ENCODE data around the gene KCNQ4.
A peak's percentile ranks its signal among the peaks of the same experiment; 100 is the strongest.

The KCNQ4 gene

GRCh38 chr1:40796939-40797667, 13.5 kb downstream of the KCNQ4 start:
- DNase-seq, result no peak

DNA sequence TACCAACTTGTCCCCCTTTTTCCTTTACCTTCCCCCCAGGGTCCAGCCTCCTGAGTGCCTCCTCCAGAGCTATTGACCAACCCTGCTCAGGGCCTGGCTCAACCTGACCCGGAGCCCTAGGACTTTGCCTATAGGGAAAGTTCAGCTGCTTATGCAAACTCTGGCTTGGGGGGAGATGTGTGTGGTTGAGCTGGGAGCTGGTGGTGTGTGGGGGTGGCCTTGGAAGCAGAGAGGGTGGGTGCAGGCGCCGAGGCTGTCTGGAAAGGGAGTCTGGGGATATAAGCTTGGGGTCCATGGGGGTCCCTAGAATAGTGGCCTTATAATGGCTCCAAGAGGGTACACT, 14.1 kb downstream of the KCNQ4 start:
- no peak for DNase-seq

- no peak for DNase-seq
These were observed 15.0 kb downstream of the KCNQ4 start for GRCh38 chr1:40798366-40799281.

DNA sequence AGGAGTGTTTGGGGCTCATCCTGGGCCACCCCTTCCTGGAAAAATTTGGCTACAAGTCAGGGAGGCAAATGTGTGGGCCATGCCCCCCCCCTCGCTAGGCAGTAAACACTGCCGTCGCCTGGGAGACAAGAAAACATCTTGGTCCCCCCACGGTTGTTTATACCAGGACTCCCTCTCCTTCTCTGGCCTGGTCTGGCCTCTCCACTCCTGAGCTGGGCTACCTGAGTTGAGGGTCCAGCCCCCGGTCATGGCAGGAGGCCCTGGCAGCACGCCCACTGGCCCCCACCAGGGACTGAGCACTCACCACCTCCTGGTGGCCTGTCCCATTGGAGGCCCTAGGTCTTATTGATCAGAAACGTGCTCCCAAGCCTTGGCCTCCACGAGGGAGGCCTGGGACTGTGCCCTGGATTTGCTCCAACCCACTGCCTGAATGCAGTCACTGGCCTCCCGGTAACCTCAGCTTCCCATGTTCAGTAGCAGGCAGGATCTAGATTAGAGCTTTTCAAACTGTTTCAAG, 15.8 kb downstream of the KCNQ4 start:
- no peak for DNase-seq

GRCh38 chr1:40801742-40802077, 18.1 kb downstream of the KCNQ4 start:
- DNase-seq, result no peak

GRCh38 chr1:40802078-40802741, 18.6 kb downstream of the KCNQ4 start:
- DNase-seq, result peak; percentile 89

DNA sequence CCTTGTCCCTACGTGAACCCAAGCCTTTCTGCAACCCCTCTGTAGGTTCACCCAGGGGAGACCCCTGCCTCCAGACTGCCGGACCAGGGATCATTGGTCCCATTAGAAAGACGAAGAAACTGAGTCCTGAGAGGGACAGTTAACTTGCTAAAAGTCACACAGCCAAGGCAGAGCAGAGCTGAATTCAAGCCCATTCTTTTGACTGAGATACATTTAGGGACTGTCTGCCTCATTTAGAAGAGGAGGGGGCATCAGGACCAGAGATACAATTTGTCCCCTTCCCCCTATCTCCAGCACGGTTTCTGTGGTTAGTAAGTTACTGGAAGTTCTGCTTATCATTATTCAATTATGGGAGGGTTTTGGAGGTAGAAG, 19.1 kb downstream of the KCNQ4 start:
- DNase-seq, result no peak

DNA sequence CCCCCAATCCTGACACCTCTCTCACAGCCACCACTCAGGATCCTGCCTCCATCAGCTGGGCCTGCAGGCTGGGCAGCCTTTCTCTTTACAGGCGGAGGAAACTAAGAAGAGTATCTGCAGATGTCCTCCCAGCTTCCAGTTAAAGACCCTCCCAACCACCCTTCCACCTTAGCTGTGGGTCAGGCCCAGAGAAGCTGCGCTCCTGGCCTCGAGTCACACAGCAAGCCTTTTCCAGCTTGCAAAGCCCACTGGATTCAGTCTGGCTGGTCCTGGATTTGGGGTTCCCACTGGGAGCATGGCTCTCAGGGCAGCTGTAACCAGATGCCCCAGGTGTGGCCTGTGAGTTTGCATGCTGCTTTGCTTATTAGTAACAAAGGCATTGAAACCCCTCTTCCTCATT, 19.9 kb downstream of the KCNQ4 start:
- no peak for DNase-seq

DNA sequence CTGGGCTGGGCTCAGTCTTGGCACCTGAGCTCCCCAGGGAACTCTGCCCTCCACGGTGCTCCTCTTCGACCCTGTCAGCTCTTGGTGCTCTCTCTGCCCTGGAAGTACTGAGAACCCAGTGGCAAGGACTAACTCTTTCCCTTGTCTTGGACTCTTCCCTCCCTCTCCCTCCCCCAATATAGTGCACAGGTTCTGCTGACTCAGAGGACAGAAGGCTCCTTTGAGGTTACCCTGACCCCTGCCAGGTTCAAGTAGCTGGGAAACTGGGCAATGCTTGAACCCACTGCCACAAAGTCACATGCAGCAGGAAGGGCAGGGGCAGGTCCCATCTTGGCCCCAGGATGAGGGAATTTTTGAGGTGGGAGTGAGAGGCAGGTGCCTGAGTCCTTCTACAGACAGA, 20.3 kb downstream of the KCNQ4 start:
- no peak for DNase-seq

- no peak for DNase-seq
These were observed 22.7 kb downstream of the KCNQ4 start for GRCh38 chr1:40806240-40806639.

DNA sequence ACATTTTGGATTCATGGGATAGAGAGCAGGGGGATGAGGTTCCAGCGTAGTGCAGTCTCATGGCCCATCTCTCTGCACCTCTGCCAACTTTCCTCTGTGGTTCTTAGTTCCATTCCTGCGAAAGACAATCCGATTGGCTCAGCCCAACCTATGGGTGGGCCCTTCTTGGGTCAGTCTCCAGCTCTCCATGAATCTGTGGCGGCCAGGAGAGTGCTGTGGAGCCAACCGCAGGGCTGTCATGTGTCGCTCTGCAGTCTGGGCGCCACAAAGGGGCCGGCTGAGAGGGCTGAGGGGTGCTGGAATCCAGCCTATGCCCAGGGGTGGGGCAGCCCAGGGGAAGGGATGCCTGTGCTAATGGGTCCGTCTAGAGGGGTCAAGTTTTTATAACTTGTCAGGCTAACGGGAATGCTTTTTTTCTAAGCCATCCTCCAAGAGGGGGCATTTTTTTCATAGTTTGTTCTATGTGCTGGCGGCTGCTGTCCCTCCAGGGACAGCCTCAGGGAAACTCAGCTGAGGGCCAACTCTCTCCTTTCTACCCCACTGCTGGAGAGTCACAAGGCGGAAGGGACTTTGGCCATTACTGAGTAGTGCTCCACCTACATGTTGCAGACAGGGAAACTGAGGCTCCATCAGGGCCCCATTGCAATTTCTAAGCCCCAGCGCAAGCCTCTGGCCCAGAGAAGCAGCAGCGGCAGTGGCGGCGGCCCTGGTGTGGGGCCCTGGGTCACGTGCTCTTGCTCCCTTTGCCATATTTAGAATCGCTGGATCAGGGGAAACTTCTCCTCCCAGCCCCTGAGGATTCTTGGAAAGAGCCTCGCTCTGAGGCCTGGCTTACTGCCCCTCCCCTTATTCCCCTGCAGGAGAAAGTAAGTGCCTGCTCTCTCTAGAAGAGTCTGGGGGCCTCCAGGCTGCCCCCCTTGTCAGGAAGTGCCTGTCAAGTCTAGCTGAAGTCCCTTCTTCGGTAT, 23.4 kb downstream of the KCNQ4 start:
- DNase-seq, result no peak

DNA sequence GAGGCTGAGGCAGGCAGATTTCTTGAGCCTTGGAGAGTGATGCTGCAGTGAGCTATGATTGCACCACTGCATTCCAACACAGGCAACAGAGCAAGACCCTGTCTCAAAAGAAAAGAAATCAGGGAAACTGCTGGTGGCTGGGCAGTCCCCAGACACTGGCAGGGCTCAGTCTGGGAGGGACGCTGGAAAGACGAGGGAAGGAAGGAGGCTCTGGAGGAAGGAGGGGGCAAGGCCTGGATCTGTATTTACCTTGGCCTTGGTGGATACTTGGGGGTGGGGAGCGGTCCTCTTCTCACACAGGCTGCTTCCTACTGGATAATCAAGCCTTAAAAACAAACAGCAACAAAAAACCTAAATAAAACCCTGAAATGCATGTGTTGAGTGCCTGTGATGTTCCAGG, 24.4 kb downstream of the KCNQ4 start:
- no peak for DNase-seq

- DNase-seq, result no peak
These were observed 24.9 kb downstream of the KCNQ4 start for GRCh38 chr1:40808444-40808843.

GRCh38 chr1:40808909-40809308, 25.3 kb downstream of the KCNQ4 start:
- no peak for DNase-seq

GRCh38 chr1:40810927-40811326, 27.3 kb downstream of the KCNQ4 start:
- DNase-seq, result no peak

DNA sequence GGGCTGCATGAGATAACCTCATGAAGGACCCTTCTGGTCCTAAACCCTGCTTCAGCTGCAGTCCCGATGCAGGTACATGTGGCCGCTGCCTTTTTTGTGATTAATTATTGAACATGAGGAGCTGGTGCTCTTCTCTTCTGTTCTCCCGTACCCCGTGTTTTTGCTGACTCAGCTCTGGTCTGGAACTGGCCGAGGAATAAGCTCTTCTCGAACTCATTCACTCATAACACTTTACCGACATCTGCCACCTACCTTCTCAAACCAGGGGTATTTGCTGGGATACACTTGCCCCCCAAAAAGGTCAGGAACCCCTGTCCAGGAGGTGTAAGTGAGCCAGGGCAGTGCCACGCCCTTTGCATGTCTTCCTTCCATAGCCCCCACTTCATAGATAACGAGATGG, 31.8 kb downstream of the KCNQ4 start:
- DNase-seq, result no peak

- DNase-seq, result no peak
These were observed 34.2 kb downstream of the KCNQ4 start for GRCh38 chr1:40817791-40818263.

DNA sequence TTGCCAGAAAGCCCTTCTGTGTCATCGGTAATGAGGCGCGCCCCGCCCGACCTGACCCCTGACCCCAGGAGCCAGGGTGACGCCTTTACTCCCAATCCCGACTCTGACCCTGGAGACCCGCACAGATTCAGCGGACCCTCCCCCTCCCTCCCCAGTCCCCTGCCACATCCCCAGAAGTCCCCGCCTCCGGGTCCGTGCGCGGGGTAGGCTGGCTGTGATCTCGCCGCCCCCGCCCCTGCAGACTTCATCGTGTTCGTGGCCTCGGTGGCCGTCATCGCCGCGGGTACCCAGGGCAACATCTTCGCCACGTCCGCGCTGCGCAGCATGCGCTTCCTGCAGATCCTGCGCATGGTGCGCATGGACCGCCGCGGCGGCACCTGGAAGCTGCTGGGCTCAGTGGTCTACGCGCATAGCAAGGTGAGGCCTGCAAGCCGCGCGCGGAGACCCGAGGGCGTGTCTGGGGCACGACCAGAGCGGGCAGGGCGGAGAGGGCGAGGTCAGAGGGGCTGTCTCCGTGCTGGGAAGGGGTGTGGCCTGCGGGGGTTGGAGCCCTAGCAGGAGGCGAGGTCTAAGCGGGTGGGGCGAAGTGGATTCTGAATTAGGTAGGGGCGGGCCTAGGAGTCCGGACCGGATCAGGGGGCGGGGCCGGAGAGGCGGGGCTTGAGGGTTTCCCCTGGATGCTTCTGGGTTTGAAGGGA, 34.8 kb downstream of the KCNQ4 start:
- DNase-seq, result peak; percentile 92

DNA sequence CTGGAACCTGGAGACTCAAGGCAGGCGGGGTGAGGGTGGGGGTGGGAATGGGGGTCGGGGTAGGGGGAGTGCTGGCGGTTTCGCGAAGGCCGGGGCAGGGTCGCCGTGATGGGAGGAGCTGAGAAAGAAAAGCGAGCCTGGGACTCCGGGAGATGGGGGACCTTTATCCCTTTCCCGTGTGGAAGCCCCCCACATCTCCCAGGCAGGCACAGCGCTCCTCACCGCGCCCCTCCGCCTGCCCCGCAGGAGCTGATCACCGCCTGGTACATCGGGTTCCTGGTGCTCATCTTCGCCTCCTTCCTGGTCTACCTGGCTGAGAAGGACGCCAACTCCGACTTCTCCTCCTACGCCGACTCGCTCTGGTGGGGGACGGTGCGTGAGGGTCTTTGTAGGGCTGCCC, 35.5 kb downstream of the KCNQ4 start:
- no peak for DNase-seq

- no peak for DNase-seq
These were observed 36.7 kb downstream of the KCNQ4 start for GRCh38 chr1:40820251-40820797.

- no peak for DNase-seq
These were observed 37.5 kb downstream of the KCNQ4 start for GRCh38 chr1:40820911-40821693.

Measured in CD4-positive, alpha-beta T cell treated with Interleukin-15 for 1 hour (primary cell).